ENCODE measurements around the gene PODXL2. TPM values are rescaled to one million over a fixed set of nuclear protein-coding genes. Genes with fewer than 3 reads are reported as not detected.
A peak's percentile ranks its signal among the peaks of the same experiment; 100 is the strongest.

PODXL2 gene
- total and polyA plus RNA-seq, 2 donors (not counting 1 experiment from before 2014, with no cell fraction given): 3.1 to 4.0 TPM

- Histone ChIP-seq H3K9ac (ENCODE audit: low read length) (no peak overlapping the region), H3K36me3 (replicated peaks in 1 of 2; ENCODE audit: control extremely low read depth in 1 of 2, control insufficient read depth in 1 of 2, extremely low read depth in 1 of 2, insufficient read depth in 2 of 2, low read length in 1 of 2) (no peaks in the 10 kb centered on the region), H2AFZ (ENCODE audit: insufficient read depth, low read depth, low read length, poor library complexity, severe bottlenecking) (no peak overlapping the region), H3K4me2 (replicated peaks; ENCODE audit: low read depth, low read length, poor library complexity, severe bottlenecking) (no peak overlapping the region), H3K4me1 (ENCODE audit: control insufficient read depth in 2 of 2, insufficient read depth in 2 of 2, low read length in 2 of 2) (peaks cover 19 to 29% of the 10 kb centered on the region in 2 donors), H3K9me3 (ENCODE audit: control extremely low read depth in 1 of 3, control insufficient read depth in 2 of 3, insufficient read depth in 1 of 3, low read length in 2 of 3) (no peaks in the 10 kb centered on the region), H3K27ac (ENCODE audit: low read length in 2 of 2) (no peak overlapping the region), H3K79me2 (ENCODE audit: control insufficient read depth, insufficient read depth, low read length) (peaks cover 24% of the 10 kb centered on the region), H3K4me3 (ENCODE audit: control extremely low read depth in 1 of 5, extremely low read depth in 1 of 5, insufficient read depth in 1 of 5, low read depth in 2 of 5, low read length in 4 of 5) (no peak overlapping the region), H4K20me1 (ENCODE audit: control insufficient read depth, insufficient read depth, low read length, poor library complexity, severe bottlenecking) (peaks cover 8% of the 10 kb centered on the region), H3K27me3 (replicated peaks in 1 of 4; ENCODE audit: control extremely low read depth in 1 of 4, control insufficient read depth in 3 of 4, insufficient read depth in 4 of 4, low read length in 3 of 4) (no peaks in the 10 kb centered on the region)
- no peak for ATAC-seq (ENCODE audit: low read depth)
- Mint-ChIP-seq H3K4me1 (peaks cover 33% of the 10 kb centered on the region), H3K27ac (no peak overlapping the region), H3K9me3 (ENCODE audit: insufficient read depth) (no peaks in the 10 kb centered on the region), H3K4me3 (peak overlapping the region; percentile 57), H3K27me3 (no peaks in the 10 kb centered on the region)
- CTCF ChIA-PET: interaction anchor here (1.2 kb wide), 1 partner anchor 14 kb away, joined by 3 read pairs; no protein-coding TSS in a partner anchor
- POLR2A ChIA-PET: no interaction called here
- no peak for DNase-seq
- TF ChIP-seq CTCF (IDR thresholded peaks at IDR 0.05): no peak
- TF ChIP-seq EZH2 (IDR thresholded peaks at IDR 0.05; ENCODE audit: borderline replicate concordance, insufficient read depth, low read depth, low read length, poor library complexity, severe bottlenecking): no peak
- 96% methylated on average over 4 of the region's 5 CpGs for WGBS (ENCODE audit: insufficient coverage)
- intact Hi-C loops (cut with micrococcal nuclease): loop anchor here (10.0 kb wide), 3 partner anchors 162 to 1998 kb away; partner anchors contain the start of genes OSBPL11 and RUVBL1
Observed at GRCh38 chr3:127593178-127593577, 35.8 kb upstream of the PODXL2 start.

DNA sequence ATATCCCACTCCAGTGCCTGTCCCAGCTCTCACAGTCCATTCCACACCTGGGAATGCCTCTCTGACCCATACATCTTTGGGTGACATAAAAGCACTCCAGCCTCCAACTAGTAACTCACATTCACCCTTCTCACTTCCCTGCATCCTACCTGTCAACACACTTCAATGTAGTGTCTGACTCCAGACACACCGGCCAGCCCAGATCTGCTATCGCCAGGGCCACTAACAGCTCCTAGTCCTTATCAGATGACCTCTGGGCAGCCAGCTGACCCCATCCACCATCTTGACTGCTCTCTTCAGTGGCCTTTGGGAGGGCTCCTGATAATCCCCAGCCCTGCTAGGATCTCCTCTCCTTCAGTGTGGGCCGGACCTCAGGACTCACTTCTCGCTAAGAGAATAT, 33.7 kb upstream of the PODXL2 start:
- H3K4me1 ChIP-seq (ENCODE audit: control insufficient read depth in 2 of 2, insufficient read depth in 2 of 2, low read length in 2 of 2): peaks cover 18 to 27% of the 10 kb centered on the region in 2 donors
- H3K9ac ChIP-seq (ENCODE audit: low read length): no peak overlapping the region
- H3K79me2 ChIP-seq (ENCODE audit: control insufficient read depth, insufficient read depth, low read length): peaks cover 17% of the 10 kb centered on the region
- ATAC-seq (ENCODE audit: low read depth) (no peak), DNase-seq (no peak)
- H3K4me1 Mint-ChIP-seq: peaks cover 29% of the 10 kb centered on the region
- H3K4me2 ChIP-seq (replicated peaks; ENCODE audit: low read depth, low read length, poor library complexity, severe bottlenecking): no peak overlapping the region
- no peaks in the 10 kb centered on the region for H3K36me3 ChIP-seq (replicated peaks in 1 of 2; ENCODE audit: control extremely low read depth in 1 of 2, control insufficient read depth in 1 of 2, extremely low read depth in 1 of 2, insufficient read depth in 2 of 2, low read length in 1 of 2)
- POLR2A ChIA-PET: no interaction called here
- no peaks in the 10 kb centered on the region for H3K9me3 Mint-ChIP-seq (ENCODE audit: insufficient read depth)
- H3K4me3 ChIP-seq (ENCODE audit: control extremely low read depth in 1 of 5, extremely low read depth in 1 of 5, insufficient read depth in 1 of 5, low read depth in 2 of 5, low read length in 4 of 5): no peak overlapping the region
- no peak overlapping the region for H3K27ac ChIP-seq (ENCODE audit: low read length in 2 of 2)
- intact Hi-C loops (cut with micrococcal nuclease): loop anchor here (5.0 to 10.0 kb wide), 4 partner anchors 159 to 2001 kb away; partner anchors contain the start of genes OSBPL11 and RUVBL1
- TF ChIP-seq EZH2 (IDR thresholded peaks at IDR 0.05; ENCODE audit: borderline replicate concordance, insufficient read depth, low read depth, low read length, poor library complexity, severe bottlenecking) (no peak), CTCF (IDR thresholded peaks at IDR 0.05) (no peak)
- 100% methylated on average over 3 of the region's 4 CpGs for WGBS (ENCODE audit: insufficient coverage)
- H3K27me3 ChIP-seq (replicated peaks in 1 of 4; ENCODE audit: control extremely low read depth in 1 of 4, control insufficient read depth in 3 of 4, insufficient read depth in 4 of 4, low read length in 3 of 4): no peaks in the 10 kb centered on the region
- no peaks in the 10 kb centered on the region for H4K20me1 ChIP-seq (ENCODE audit: control insufficient read depth, insufficient read depth, low read length, poor library complexity, severe bottlenecking)
- no peak overlapping the region for H3K4me3 Mint-ChIP-seq
- H3K27me3 Mint-ChIP-seq: no peaks in the 10 kb centered on the region
- no peak overlapping the region for H2AFZ ChIP-seq (ENCODE audit: insufficient read depth, low read depth, low read length, poor library complexity, severe bottlenecking)
- no peak overlapping the region for H3K27ac Mint-ChIP-seq
- CTCF ChIA-PET: interaction anchor here (0.9 kb wide), 1 partner anchor 20 kb away, joined by 3 read pairs; no protein-coding TSS in a partner anchor
- H3K9me3 ChIP-seq (ENCODE audit: control extremely low read depth in 1 of 3, control insufficient read depth in 2 of 3, insufficient read depth in 1 of 3, low read length in 2 of 3): no peaks in the 10 kb centered on the region

Measured in B cell (primary cell).